Endothelial cell of umbilical vein (primary cell): ENCODE measurements around the gene CMTM7.

ENCODE experiments used
- MYC ChIP-seq: IDR thresholded peaks from one replicate; pipeline ENCODE4 v1.6.1; 2011; ENCODE audit warnings: mild to moderate bottlenecking, low read depth, low read length
- POLR2A ChIP-seq: IDR thresholded peaks from 2 replicates; pipeline ENCODE4 v1.6.1; 2012; ENCODE audit warnings: low read depth, mild to moderate bottlenecking, control low read depth, low read length
- POLR2AphosphoS5 ChIP-seq: IDR thresholded peaks from 2 replicates; pipeline ENCODE4 v1.6.1; 2012; ENCODE audit warnings: low read depth, mild to moderate bottlenecking, control low read depth, low read length, moderate library complexity; ENCODE audit not compliant: insufficient read depth
- TF ChIP-seq, protein P1 (sequence below), 2 donors: IDR thresholded peaks; 1 replicate in 1 of 2; 2 replicates in 1 of 2; pipeline ENCODE4 v1.5.1; 2011; ENCODE audit warnings: low read length in 2 of 2, mild to moderate bottlenecking in 2 of 2, moderate library complexity in 2 of 2, control low read depth in 1 of 2, inconsistent platforms in 1 of 2, low read depth in 1 of 2; ENCODE audit not compliant: insufficient read depth in 1 of 2; ENCODE audit errors: extremely low read depth in 1 of 2
- TF ChIP-seq, protein P2 (sequence below): IDR thresholded peaks from 2 replicates; pipeline ENCODE4 v1.6.1; 2011; ENCODE audit not compliant: insufficient read depth, insufficient read length

DNA sequence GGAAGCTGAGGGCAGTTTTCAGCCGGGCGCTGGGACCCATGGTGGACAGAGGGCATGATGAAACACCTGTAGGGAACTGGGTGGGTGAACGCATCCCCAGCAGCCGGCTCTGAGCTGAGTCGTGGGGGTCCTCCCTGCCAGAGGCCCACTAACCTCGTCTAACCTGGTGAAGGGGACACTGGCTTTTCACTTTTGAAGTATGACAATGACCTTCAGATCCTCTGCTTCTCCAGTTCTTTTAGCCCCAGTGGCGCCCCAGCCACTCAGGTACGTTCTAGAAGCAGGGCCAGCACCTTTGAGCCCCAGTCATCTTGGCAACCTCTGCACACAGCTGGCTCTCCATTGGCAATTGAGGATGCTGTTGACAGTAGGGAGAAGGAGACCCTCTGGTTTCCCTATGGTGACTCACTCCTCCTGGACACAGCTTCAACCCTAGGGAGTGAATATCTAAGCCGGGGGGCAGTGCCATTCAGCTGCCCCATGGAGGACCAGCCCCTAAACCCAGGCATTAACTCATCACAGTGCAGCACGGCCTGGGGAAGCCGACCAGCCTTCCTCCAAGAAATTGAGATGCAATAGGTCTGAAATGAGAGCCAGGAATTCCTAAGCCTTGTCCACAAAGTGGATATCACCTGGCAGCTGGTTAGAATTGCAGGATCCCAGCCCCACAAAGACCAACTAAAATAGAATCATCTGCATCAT, 64.9 kb downstream of the CMTM7 start:
- TF ChIP-seq, protein P1, sequence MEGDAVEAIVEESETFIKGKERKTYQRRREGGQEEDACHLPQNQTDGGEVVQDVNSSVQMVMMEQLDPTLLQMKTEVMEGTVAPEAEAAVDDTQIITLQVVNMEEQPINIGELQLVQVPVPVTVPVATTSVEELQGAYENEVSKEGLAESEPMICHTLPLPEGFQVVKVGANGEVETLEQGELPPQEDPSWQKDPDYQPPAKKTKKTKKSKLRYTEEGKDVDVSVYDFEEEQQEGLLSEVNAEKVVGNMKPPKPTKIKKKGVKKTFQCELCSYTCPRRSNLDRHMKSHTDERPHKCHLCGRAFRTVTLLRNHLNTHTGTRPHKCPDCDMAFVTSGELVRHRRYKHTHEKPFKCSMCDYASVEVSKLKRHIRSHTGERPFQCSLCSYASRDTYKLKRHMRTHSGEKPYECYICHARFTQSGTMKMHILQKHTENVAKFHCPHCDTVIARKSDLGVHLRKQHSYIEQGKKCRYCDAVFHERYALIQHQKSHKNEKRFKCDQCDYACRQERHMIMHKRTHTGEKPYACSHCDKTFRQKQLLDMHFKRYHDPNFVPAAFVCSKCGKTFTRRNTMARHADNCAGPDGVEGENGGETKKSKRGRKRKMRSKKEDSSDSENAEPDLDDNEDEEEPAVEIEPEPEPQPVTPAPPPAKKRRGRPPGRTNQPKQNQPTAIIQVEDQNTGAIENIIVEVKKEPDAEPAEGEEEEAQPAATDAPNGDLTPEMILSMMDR (IDR thresholded peaks at IDR 0.05; ENCODE audit: extremely low read depth in 1 of 2, insufficient read depth in 1 of 2, low read depth in 1 of 2, low read length in 2 of 2) = no peak
- TF ChIP-seq MYC = no peak
- TF ChIP-seq POLR2A = no peak
- no peak for TF ChIP-seq POLR2AphosphoS5
- TF ChIP-seq, protein P2, sequence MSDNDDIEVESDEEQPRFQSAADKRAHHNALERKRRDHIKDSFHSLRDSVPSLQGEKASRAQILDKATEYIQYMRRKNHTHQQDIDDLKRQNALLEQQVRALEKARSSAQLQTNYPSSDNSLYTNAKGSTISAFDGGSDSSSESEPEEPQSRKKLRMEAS = no peak
